ENCODE data around the gene RAPGEF2. TPM values are rescaled to one million over a fixed set of nuclear protein-coding genes. Genes with fewer than 3 reads are reported as not detected.

The RAPGEF2 gene
- total and polyA plus RNA-seq, 8 donors = 4.3 to 27.5 (median 13.9) TPM

DNA sequence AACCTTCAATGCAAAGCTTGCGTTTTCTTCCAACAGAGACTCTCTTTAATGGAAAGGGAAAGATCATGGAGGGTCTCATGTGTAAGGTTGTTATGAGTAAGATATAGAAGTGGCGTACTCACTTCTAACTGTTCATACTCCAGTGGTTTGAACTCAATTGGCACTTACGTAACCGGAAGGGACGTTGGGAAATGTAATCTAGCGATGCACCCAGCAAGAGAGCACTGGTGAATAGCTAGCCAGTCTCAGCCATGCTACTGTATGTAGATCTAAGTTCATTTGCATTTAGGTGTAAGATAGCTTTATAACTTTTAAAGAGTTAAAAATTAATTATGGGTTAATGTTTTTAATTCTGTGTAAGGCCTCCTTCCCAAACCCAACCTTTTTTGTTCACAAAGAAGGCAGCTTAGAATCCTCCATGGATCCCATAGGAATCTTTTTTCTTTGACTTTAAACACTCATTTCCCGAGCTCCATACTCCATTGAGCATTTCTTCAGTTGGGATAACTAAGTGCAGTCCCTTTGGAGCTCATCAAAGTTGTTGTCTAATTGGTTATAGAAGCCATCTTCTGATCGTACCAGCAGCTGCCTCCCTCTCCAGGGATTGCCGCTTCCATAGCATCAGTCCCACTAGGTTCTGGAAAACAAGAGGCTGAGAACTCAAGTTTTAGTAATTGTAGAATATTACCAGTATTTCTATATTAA, 191.1 kb downstream of the RAPGEF2 start:
- no peaks in the 10 kb centered on the region for H3K9me3 ChIP-seq
- no peak overlapping the region for H3K27ac ChIP-seq
- no peak for ATAC-seq
- peaks cover 0 to 13% (median 0%) of the 10 kb centered on the region in 3 donors for H3K4me1 ChIP-seq
- no peak overlapping the region for H3K4me3 ChIP-seq
- no peaks in the 10 kb centered on the region for H3K27me3 ChIP-seq
- no peak for FAIRE-seq
- no peaks in the 10 kb centered on the region for H3K36me3 ChIP-seq
- no peak for DNase-seq
- 97 to 98% methylated on average over 9 of the region's 9 CpGs for WGBS, 2 donors
- TF ChIP-seq, protein P1, sequence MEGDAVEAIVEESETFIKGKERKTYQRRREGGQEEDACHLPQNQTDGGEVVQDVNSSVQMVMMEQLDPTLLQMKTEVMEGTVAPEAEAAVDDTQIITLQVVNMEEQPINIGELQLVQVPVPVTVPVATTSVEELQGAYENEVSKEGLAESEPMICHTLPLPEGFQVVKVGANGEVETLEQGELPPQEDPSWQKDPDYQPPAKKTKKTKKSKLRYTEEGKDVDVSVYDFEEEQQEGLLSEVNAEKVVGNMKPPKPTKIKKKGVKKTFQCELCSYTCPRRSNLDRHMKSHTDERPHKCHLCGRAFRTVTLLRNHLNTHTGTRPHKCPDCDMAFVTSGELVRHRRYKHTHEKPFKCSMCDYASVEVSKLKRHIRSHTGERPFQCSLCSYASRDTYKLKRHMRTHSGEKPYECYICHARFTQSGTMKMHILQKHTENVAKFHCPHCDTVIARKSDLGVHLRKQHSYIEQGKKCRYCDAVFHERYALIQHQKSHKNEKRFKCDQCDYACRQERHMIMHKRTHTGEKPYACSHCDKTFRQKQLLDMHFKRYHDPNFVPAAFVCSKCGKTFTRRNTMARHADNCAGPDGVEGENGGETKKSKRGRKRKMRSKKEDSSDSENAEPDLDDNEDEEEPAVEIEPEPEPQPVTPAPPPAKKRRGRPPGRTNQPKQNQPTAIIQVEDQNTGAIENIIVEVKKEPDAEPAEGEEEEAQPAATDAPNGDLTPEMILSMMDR (IDR thresholded peaks at IDR 0.05) = no peak
- intact Hi-C loops (cut with DNase I) = no loop called here

DNA sequence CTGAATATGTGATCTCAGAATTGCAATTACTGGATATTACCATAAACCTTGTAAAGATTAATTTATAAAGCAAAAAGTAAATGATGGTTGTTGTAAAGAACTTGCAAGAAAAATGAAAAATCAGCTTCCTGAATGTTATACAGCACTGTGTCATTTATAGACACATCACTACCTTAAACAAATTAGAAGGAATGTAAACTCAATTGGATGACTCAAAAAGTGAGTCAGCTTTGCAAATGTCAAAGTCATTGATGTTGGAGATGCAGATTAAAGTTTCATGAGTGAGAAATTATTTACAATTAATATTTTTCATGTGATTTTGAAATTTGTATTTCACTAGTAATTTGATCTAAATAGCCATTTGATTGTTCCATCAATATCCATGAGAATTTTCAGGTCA, 193.2 kb downstream of the RAPGEF2 start:
- TF ChIP-seq, protein P1 (IDR thresholded peaks at IDR 0.05) = no peak
- no peak for DNase-seq
- Histone ChIP-seq H3K27me3 (no peaks in the 10 kb centered on the region), H3K4me1 (peaks cover 0 to 13% (median 0%) of the 10 kb centered on the region in 3 donors), H3K27ac (no peak overlapping the region), H3K9me3 (no peaks in the 10 kb centered on the region), H3K4me3 (no peak overlapping the region), H3K36me3 (no peaks in the 10 kb centered on the region)
- FAIRE-seq = no peak
- intact Hi-C loops (cut with DNase I) = no loop called here
- ATAC-seq = no peak

DNA sequence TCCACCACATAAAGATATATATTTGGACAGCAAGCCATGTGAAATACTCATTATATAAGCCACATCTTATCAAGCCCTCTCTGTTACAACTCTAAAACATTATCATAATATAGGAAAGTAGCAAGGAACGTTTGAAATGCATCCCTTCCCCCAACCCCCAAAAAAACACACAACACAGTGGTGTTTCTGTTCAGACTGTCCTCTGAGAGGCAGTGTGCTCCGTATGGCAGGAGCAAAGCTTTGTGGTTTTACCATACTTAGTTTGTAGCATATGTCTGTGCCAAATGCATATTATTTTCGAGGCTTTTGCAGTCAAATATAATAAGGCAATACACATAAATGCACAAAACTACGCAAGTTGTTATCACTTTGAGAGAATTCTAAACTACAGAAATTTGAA, 194.2 kb downstream of the RAPGEF2 start:
- WGBS, 2 donors = 77 to 85% methylated on average over 4 of the region's 4 CpGs
- Histone ChIP-seq H3K4me1 (peaks cover 0 to 13% (median 0%) of the 10 kb centered on the region in 3 donors), H3K9me3 (no peaks in the 10 kb centered on the region), H3K27ac (no peak overlapping the region), H3K4me3 (no peak overlapping the region), H3K36me3 (no peaks in the 10 kb centered on the region), H3K27me3 (no peaks in the 10 kb centered on the region)
- ATAC-seq (no peak), DNase-seq (no peak), FAIRE-seq (no peak)
- intact Hi-C loops (cut with DNase I) = no loop called here
- TF ChIP-seq, protein P1 (IDR thresholded peaks at IDR 0.05) = no peak

DNA sequence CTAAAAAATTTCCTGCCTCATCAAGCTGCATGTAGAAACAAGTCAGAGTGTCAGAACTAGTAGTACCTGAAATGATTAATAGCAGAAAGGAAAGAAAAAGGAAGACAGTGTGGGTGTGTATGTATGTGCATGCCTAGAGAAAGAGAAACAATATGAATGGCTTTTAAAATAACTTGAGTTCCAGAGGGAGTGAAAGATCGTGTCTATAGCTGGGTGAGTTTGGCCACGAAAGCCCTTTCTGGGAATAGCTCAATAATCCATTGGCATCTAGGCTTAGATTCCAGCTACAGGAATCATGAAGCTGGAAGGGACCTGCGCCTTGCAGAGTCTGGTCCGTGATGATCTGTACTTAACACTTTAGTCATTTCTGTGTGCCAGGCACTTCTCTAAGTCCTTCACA, 195.6 kb downstream of the RAPGEF2 start:
- Histone ChIP-seq H3K36me3 (no peaks in the 10 kb centered on the region), H3K4me1 (peaks cover 0 to 13% (median 0%) of the 10 kb centered on the region in 3 donors), H3K27me3 (no peaks in the 10 kb centered on the region), H3K4me3 (no peak overlapping the region), H3K9me3 (no peaks in the 10 kb centered on the region), H3K27ac (no peak overlapping the region)
- TF ChIP-seq, protein P1 (IDR thresholded peaks at IDR 0.05) = no peak
- DNase-seq (no peak), ATAC-seq (peak in 3 of 4 donors; percentile 37 to 52 (median 38)), FAIRE-seq (no peak)
- 40 to 49% methylated on average over 4 of the region's 4 CpGs for WGBS, 2 donors
- intact Hi-C loops (cut with DNase I) = no loop called here

DNA sequence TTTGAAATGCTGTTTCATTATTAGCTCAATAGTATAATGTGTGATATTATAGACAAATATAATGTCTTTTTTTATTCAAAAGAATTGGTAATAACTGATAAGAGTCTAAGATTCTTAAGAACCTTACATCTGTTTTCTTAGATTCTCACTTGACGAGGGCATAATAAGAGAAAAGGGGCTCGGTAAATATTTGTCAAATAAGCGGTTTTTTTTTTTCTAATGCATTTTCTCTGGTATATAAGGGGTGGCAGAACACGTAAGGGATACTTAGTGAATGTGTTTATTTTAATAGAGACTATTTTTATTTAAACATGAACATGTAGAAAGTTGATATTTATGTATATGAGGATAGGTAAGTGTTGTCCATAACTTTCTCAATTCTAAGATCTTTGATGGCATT, 200.6 kb downstream of the RAPGEF2 start:
- no peaks in the 10 kb centered on the region for H3K27me3 ChIP-seq
- 94 to 95% methylated on average over 4 of the region's 4 CpGs for WGBS, 2 donors
- DNase-seq = no peak
- H3K9me3 ChIP-seq = no peaks in the 10 kb centered on the region
- no peaks in the 10 kb centered on the region for H3K36me3 ChIP-seq
- intact Hi-C loops (cut with DNase I) = no loop called here
- TF ChIP-seq, protein P1 (IDR thresholded peaks at IDR 0.05) = no peak
- H3K27ac ChIP-seq = no peak overlapping the region
- ATAC-seq = no peak
- FAIRE-seq = no peak
- no peak overlapping the region for H3K4me3 ChIP-seq
- H3K4me1 ChIP-seq = no peaks in the 10 kb centered on the region
